MCF 10A (cell line): ENCODE data around the gene PM20D1. TPM values are rescaled to one million over a fixed set of nuclear protein-coding genes. Genes with fewer than 3 reads are reported as not detected.

Experiments used
- BruUV-seq: library from RNA; stranded (reverse); fragments of 400-500 nt; replicated peaks from 2 replicates; lab custom pipeline; 2021; lab: Mats Ljungman, UMichigan
- CTCF ChIA-PET: fragments of 300-600 bp; sonication (Branson Sonifier 250); formaldehyde crosslinking; extraction: SDS; loops from one replicate; lab custom pipeline; 2021; ENCODE audit warnings: antibody characterized with exemption, inconsistent platforms; lab: Yijun Ruan, JAX
- POLR2A ChIA-PET: fragments of 300-600, 350-650 bp; sonication (Branson Sonifier 250); formaldehyde crosslinking; extraction: SDS; loops from one replicate; lab custom pipeline; 2020; ENCODE audit warnings: antibody characterized with exemption, inconsistent platforms; lab: Yijun Ruan, JAX
- DNase-seq: peaks from one replicate; pipeline ENCODE4 v3.0.0-alpha.2; 2018; ENCODE audit not compliant: unreplicated experiment
- H3K27ac Mint-ChIP-seq: one replicate; pipeline ENCODE4 v1.8.0; 2022; ENCODE audit warnings: mild to moderate bottlenecking, low read depth, mixed read lengths; ENCODE audit not compliant: unreplicated experiment
- H3K27me3 Mint-ChIP-seq: one replicate; pipeline ENCODE4 v1.8.0; 2022; ENCODE audit warnings: mixed read lengths; ENCODE audit not compliant: insufficient read depth, unreplicated experiment
- H3K36me3 Mint-ChIP-seq: one replicate; pipeline ENCODE4 v1.8.0; 2022; ENCODE audit warnings: mild to moderate bottlenecking, moderate library complexity, mixed read lengths; ENCODE audit not compliant: insufficient read depth, unreplicated experiment
- H3K4me1 Mint-ChIP-seq: one replicate; pipeline ENCODE4 v1.8.0; 2022; ENCODE audit warnings: mixed read lengths; ENCODE audit not compliant: insufficient read depth, unreplicated experiment
- H3K4me3 Mint-ChIP-seq: one replicate; pipeline ENCODE4 v1.8.0; 2022; ENCODE audit warnings: mild to moderate bottlenecking, moderate library complexity, mixed read lengths; ENCODE audit not compliant: unreplicated experiment
- H3K9me3 Mint-ChIP-seq: one replicate; pipeline ENCODE4 v1.8.0; 2022; ENCODE audit warnings: mixed read lengths; ENCODE audit not compliant: unreplicated experiment
- intact Hi-C: fragments of 100-400 bp; cut with micrococcal nuclease; formaldehyde crosslinking; loops from 2 replicates; pipeline ENCODE4 v1.14.1; 2022
- total RNA-seq: library from RNA; stranded (reverse); gene quantifications from 2 replicates; pipeline ENCODE4 v1.2.3, GENCODE V29; 2022
- TF ChIP-seq, protein P1 (sequence below): fragments of 200-600 bp; IDR thresholded peaks from one replicate; pipeline ENCODE4 v1.8.0; 2022; ENCODE audit warnings: antibody characterized with exemption, mild to moderate bottlenecking; ENCODE audit not compliant: unreplicated experiment

PM20D1 gene
- total RNA-seq, 1 experiment from 2014 or later = not detected

- DNase-seq = no peak
- Mint-ChIP-seq H3K4me3 (no peak overlapping the region), H3K27ac (no peak overlapping the region), H3K27me3 (no peaks in the 10 kb centered on the region), H3K9me3 (no peaks in the 10 kb centered on the region), H3K36me3 (no peaks in the 10 kb centered on the region), H3K4me1 (no peaks in the 10 kb centered on the region)
- POLR2A ChIA-PET = interaction anchor here (1.5 kb wide), 1 partner anchor 8 kb away, joined by 11 read pairs; the partner anchor contains the start of gene RAB29
- BruUV-seq = no TSS peak
- intact Hi-C loops = no loop called here
- CTCF ChIA-PET = interaction anchor here (0.6 to 3.3 kb wide), 4 partner anchors 55 to 194 kb away, joined by 3 to 23 read pairs (median 4); no protein-coding TSS in a partner anchor
- TF ChIP-seq, protein P1, sequence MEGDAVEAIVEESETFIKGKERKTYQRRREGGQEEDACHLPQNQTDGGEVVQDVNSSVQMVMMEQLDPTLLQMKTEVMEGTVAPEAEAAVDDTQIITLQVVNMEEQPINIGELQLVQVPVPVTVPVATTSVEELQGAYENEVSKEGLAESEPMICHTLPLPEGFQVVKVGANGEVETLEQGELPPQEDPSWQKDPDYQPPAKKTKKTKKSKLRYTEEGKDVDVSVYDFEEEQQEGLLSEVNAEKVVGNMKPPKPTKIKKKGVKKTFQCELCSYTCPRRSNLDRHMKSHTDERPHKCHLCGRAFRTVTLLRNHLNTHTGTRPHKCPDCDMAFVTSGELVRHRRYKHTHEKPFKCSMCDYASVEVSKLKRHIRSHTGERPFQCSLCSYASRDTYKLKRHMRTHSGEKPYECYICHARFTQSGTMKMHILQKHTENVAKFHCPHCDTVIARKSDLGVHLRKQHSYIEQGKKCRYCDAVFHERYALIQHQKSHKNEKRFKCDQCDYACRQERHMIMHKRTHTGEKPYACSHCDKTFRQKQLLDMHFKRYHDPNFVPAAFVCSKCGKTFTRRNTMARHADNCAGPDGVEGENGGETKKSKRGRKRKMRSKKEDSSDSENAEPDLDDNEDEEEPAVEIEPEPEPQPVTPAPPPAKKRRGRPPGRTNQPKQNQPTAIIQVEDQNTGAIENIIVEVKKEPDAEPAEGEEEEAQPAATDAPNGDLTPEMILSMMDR = no peak
Observed at GRCh38 chr1:205783904-205784303, 66.0 kb downstream of the PM20D1 start.

- Mint-ChIP-seq H3K9me3 (no peaks in the 10 kb centered on the region), H3K36me3 (no peaks in the 10 kb centered on the region), H3K4me1 (no peaks in the 10 kb centered on the region), H3K27ac (no peak overlapping the region), H3K4me3 (no peak overlapping the region), H3K27me3 (no peaks in the 10 kb centered on the region)
- POLR2A ChIA-PET = interaction anchor here (1.6 kb wide), 1 partner anchor 8 kb away, joined by 6 read pairs; no protein-coding TSS in a partner anchor
- DNase-seq = no peak
- no TSS peak for BruUV-seq
- CTCF ChIA-PET = interaction anchor here (1.7 kb wide), 1 partner anchor 194 kb away, joined by 11 read pairs; no protein-coding TSS in a partner anchor
- TF ChIP-seq, protein P1 = no peak
- intact Hi-C loops = no loop called here
Observed at GRCh38 chr1:205783433-205783795, 66.5 kb downstream of the PM20D1 start.

DNA sequence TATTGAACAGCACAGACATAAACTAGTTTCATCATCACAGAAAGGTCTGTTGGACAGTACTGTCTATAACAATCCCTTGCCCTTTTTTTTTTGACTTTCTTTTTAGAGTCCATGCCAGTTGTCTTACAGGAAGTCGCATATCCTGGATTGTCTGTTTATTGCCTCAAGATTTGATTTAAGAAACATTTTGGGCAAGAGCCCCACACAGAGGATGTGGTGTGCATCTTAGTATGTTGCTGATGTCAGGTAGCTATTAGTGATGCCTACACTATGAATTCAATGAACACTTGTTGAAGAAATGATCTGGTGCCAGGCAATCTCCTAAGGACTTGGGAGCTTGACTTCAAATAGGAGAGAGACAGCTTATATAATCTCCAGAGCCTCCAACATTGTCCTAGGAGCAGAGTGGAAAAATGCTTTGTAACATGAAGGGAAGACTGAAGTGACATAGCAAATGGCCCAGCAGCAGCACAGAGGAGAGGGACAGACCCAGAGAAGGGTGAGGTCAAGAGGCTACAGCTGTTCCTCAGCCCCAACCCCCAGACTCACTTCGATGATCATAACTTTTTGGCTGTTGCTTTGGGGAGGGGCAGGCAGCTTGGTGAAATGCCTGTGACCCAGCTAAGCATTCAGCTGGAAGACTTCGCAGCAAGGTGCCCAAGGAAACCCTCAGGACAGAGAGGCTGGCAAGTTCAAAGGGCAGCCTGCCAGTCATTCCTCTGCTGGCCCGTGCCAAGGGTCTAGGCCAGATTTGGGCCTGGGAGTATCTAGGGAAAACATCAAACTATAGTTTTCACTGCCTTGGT, 67.1 kb downstream of the PM20D1 start:
- intact Hi-C loops = no loop called here
- no peaks in the 10 kb centered on the region for H3K9me3 Mint-ChIP-seq
- no peaks in the 10 kb centered on the region for H3K36me3 Mint-ChIP-seq
- no peak overlapping the region for H3K27ac Mint-ChIP-seq
- H3K27me3 Mint-ChIP-seq = no peaks in the 10 kb centered on the region
- H3K4me3 Mint-ChIP-seq = no peak overlapping the region
- TF ChIP-seq, protein P1 = no peak
- H3K4me1 Mint-ChIP-seq = no peaks in the 10 kb centered on the region
- CTCF ChIA-PET = interaction anchor here (0.6 to 2.3 kb wide), 7 partner anchors 8 to 195 kb away, joined by 3 to 28 read pairs (median 6); no protein-coding TSS in a partner anchor
- no peak for DNase-seq
- no TSS peak for BruUV-seq
- POLR2A ChIA-PET = interaction anchor here (1.0 to 1.9 kb wide), 3 partner anchors 9 to 46 kb away, joined by 3 to 6 read pairs (median 5); partner anchors contain the start of gene SLC41A1

GRCh38 chr1:205780335-205780734, 69.6 kb downstream of the PM20D1 start:
- ChIA-PET CTCF (no interaction called here), POLR2A (interaction anchor here (0.6 kb wide), 1 partner anchor 65 kb away, joined by 5 read pairs; no protein-coding TSS in a partner anchor)
- Mint-ChIP-seq H3K27ac (no peak overlapping the region), H3K9me3 (no peaks in the 10 kb centered on the region), H3K4me3 (no peak overlapping the region), H3K4me1 (peaks cover 14% of the 10 kb centered on the region), H3K36me3 (no peaks in the 10 kb centered on the region), H3K27me3 (no peaks in the 10 kb centered on the region)
- TF ChIP-seq, protein P1 = peak; percentile 9
- DNase-seq = no peak
- intact Hi-C loops = no loop called here
- no TSS peak for BruUV-seq
